Suprapubic skin (tissue), 4 donors: ENCODE results near the gene COMT. TPM values are rescaled to one million over a fixed set of nuclear protein-coding genes. Genes with fewer than 3 reads are reported as not detected.

Experiments used
- DNase-seq, 2 donors: peaks; one replicate each; pipeline ENCODE4 v3.0.0-alpha.2; 2019; ENCODE audit warnings: low spot score in 2 of 2
- H3K27ac ChIP-seq: fragments of 200-600 bp; sonication (generic); one replicate; pipeline ENCODE4 v1.5.1; 2019
- H3K27me3 ChIP-seq: fragments of 200-600 bp; sonication (generic); one replicate; pipeline ENCODE4 v1.5.1; 2019
- H3K36me3 ChIP-seq: fragments of 200-600 bp; sonication (generic); one replicate; pipeline ENCODE4 v1.5.1; 2019
- H3K4me1 ChIP-seq: fragments of 200-600 bp; sonication (generic); one replicate; pipeline ENCODE4 v1.5.1; 2019
- H3K4me3 ChIP-seq: fragments of 200-600 bp; sonication (generic); one replicate; pipeline ENCODE4 v1.5.1; 2019; ENCODE audit warnings: mild to moderate bottlenecking
- H3K9me3 ChIP-seq: fragments of 200-600 bp; sonication (generic); one replicate; pipeline ENCODE4 v1.5.1; 2019
- CTCF ChIP-seq, 2 donors: fragments of 200-600 bp in 1 of 2; fragments of 450-650 bp in 1 of 2; sonication (generic) in 1 of 2; IDR thresholded peaks; one replicate each; pipeline ENCODE4 v1.5.1; 2016 to 2019; ENCODE audit warnings: antibody characterized with exemption in 2 of 2, mild to moderate bottlenecking in 1 of 2, moderate library complexity in 1 of 2
- EP300 ChIP-seq: sonication (generic); formaldehyde crosslinking; IDR thresholded peaks from one replicate; pipeline ENCODE4 v1.6.1; 2017; ENCODE audit warnings: antibody characterized with exemption
- POLR2A ChIP-seq, 2 donors: fragments of 450-650 bp; IDR thresholded peaks; one replicate each; pipeline ENCODE4 v1.6.1; 2017; ENCODE audit warnings: antibody characterized with exemption in 2 of 2, mild to moderate bottlenecking in 2 of 2, moderate library complexity in 2 of 2
- POLR2AphosphoS5 ChIP-seq, 3 donors: sonication (generic); formaldehyde crosslinking; IDR thresholded peaks; one replicate each; pipeline ENCODE4 v1.6.1; 2017; ENCODE audit warnings: antibody characterized with exemption in 3 of 3
- WGBS: methylation state at CpG from one replicate; pipeline ENCODE4 v1.1.5; 2018; 5-methylcytosine and 5-hydroxymethylcytosine counted together
- total RNA-seq, 4 donors: library from RNA; depleted of rRNA; stranded (reverse); fragments of >200 nt; gene quantifications; one replicate each; pipeline ENCODE4 v1.1.0, GENCODE V29; 2016

The COMT gene
- total RNA-seq, 4 donors from 2014 or later: 206 to 293 (median 246) TPM

DNA sequence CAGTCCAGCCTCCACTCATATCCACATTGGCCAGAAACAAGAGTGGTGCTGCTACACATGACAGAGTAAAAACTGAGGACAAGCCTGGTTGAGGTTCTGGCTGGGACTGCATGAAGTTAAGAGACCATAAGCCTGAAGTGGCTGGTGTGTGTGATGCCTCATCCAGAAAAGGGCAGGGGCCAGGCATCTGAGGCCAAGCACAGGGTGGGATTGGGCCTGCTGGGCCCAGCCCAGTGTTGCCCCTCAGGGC is 49.7 kb downstream of the COMT start:
- H3K9me3 ChIP-seq: no peaks in the 10 kb centered on the region
- H3K4me3 ChIP-seq: no peak overlapping the region
- H3K36me3 ChIP-seq: no peaks in the 10 kb centered on the region
- TF ChIP-seq EP300 (no peak), POLR2AphosphoS5 (IDR thresholded peaks at IDR 0.05) (no peak), CTCF (IDR thresholded peaks at IDR 0.05) (no peak), POLR2A (IDR thresholded peaks at IDR 0.05) (no peak)
- no peak overlapping the region for H3K27ac ChIP-seq
- DNase-seq: no peak
- no peaks in the 10 kb centered on the region for H3K27me3 ChIP-seq
- peaks cover 20% of the 10 kb centered on the region for H3K4me1 ChIP-seq

DNA sequence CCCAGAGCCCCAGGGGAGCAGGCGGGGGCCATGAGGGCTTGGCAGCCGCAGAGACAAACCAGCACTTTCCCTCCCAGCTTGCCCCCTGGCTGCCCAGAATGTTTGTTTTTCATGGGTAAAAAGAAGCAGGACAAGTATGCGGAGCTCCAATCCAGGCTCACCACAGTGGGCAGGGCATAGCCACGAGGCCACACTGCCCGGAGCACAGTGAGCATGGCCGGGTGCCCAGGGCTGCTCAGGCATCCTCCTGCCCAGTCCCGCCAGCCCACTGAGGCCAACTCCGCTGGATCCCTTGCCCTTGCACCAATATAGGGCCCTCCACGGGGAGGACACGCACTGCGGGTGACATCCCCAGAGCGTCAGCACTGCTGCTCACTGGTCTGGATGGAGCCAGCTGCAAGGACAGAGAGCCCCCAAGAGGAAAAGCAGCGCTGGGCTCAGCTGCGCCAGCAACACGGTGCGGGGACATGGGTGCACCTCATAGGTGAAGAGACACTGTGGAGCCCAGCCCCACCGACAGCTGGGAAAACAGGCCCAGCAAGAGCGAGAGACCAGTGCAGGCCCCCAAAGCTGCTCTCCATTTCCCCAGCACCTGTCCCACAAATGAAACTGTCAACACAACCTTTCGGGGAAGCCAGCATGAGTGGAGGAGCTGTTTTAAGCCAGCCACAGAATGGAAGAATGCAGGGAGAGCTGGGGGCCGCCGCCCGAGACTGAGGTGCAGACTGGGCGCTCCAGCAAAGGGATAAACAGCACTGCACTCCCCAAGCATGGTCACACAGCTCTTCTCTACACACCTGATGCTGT is 50.3 kb downstream of the COMT start:
- peaks cover 20% of the 10 kb centered on the region for H3K4me1 ChIP-seq
- H3K27ac ChIP-seq: no peak overlapping the region

DNA sequence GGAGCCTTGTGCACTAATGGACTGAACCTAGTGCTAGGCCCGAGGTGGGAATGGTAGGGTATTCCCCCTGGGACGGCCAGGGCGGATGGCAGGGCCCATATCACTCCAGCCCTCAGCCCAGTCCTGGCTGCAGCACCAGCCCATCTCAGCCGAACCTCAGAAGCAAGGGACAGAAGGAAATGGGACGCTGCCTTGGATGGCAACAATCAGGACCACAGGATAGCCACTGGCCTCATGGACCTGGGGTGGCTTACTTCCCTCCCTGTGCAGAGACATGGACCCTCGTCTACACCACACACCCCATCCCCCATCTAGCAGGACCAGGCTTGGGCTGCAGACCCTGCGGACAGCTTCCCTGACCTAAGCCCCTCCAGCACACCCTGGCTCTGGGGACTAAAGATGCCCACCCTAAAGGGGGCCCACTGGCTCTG is 50.9 kb downstream of the COMT start:
- no peak overlapping the region for H3K4me3 ChIP-seq
- peaks cover 16% of the 10 kb centered on the region for H3K4me1 ChIP-seq
- 86% methylated on average over 1 of the region's 7 CpGs for WGBS
- no peak for DNase-seq
- no peak overlapping the region for H3K27ac ChIP-seq
- TF ChIP-seq POLR2A (IDR thresholded peaks at IDR 0.05) (no peak), CTCF (IDR thresholded peaks at IDR 0.05) (no peak), POLR2AphosphoS5 (IDR thresholded peaks at IDR 0.05) (no peak), EP300 (no peak)
- H3K27me3 ChIP-seq: no peaks in the 10 kb centered on the region
- no peaks in the 10 kb centered on the region for H3K36me3 ChIP-seq
- H3K9me3 ChIP-seq: no peaks in the 10 kb centered on the region

More for the DNA sequence above, 50.3 kb downstream of the COMT start:
- Histone ChIP-seq H3K27me3 (no peaks in the 10 kb centered on the region), H3K9me3 (no peaks in the 10 kb centered on the region), H3K36me3 (no peaks in the 10 kb centered on the region), H3K4me3 (no peak overlapping the region)
- 88% methylated on average over 21 of the region's 23 CpGs for WGBS
- TF ChIP-seq EP300 (no peak), POLR2A (IDR thresholded peaks at IDR 0.05) (no peak), CTCF (IDR thresholded peaks at IDR 0.05) (no peak), POLR2AphosphoS5 (IDR thresholded peaks at IDR 0.05) (no peak)
- DNase-seq: no peak

- 100% methylated on average over 1 of the region's 6 CpGs for WGBS
- H3K4me1 ChIP-seq: peaks cover 15% of the 10 kb centered on the region
- H3K27ac ChIP-seq: no peak overlapping the region
- TF ChIP-seq CTCF (IDR thresholded peaks at IDR 0.05): no peak
- no peak for TF ChIP-seq POLR2A (IDR thresholded peaks at IDR 0.05)
- no peak for TF ChIP-seq POLR2AphosphoS5 (IDR thresholded peaks at IDR 0.05)
- TF ChIP-seq EP300: no peak
- no peak overlapping the region for H3K4me3 ChIP-seq
- no peaks in the 10 kb centered on the region for H3K36me3 ChIP-seq
- H3K9me3 ChIP-seq: no peaks in the 10 kb centered on the region
- H3K27me3 ChIP-seq: no peaks in the 10 kb centered on the region
- DNase-seq: no peak
Observed at GRCh38 chr22:19992921-19993355, 51.4 kb downstream of the COMT start.

DNA sequence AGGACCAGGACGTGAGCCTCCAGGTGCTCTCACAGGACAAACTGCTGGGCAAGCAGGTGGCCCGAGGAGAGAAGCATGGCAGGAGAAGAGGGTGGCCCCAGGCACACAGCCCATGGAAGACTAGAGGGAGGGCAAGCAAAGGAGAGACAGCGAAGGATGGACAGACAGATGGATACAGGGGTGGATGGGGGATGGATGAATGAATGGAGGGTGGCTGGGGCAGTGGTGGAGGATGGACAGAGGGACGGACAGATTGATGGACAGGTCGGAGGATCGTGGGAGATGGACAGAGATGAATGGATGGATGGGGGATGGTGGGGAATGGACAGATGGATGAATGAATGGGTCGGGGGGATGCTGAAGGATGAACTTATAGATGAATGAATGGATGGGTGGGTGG is 52.4 kb downstream of the COMT start:
- no peak for DNase-seq
- Histone ChIP-seq H3K27ac (no peak overlapping the region), H3K4me1 (peaks cover 20% of the 10 kb centered on the region), H3K9me3 (no peaks in the 10 kb centered on the region), H3K36me3 (no peaks in the 10 kb centered on the region), H3K27me3 (no peaks in the 10 kb centered on the region), H3K4me3 (no peak overlapping the region)
- TF ChIP-seq POLR2A (IDR thresholded peaks at IDR 0.05): no peak
- TF ChIP-seq POLR2AphosphoS5 (IDR thresholded peaks at IDR 0.05): no peak
- no peak for TF ChIP-seq EP300
- no peak for TF ChIP-seq CTCF (IDR thresholded peaks at IDR 0.05)
- WGBS: 96% methylated on average over 7 of the region's 7 CpGs
